Prostate gland (tissue), 1 donor: ENCODE results near the gene TFAP2B.

Source experiments
- POLR2A ChIP-seq: fragments of 450-650 bp; IDR thresholded peaks from one replicate; pipeline ENCODE4 v1.6.1; 2016; ENCODE audit warnings: antibody characterized with exemption, mild to moderate bottlenecking
- POLR2AphosphoS5 ChIP-seq: sonication (generic); formaldehyde crosslinking; IDR thresholded peaks from one replicate; pipeline ENCODE4 v1.6.1; 2017; ENCODE audit warnings: antibody characterized with exemption

- TF ChIP-seq POLR2AphosphoS5 (no peak), POLR2A (no peak)
These were observed 28.1 kb downstream of the TFAP2B start for GRCh38 chr6:50846852-50847155.
